NOMO-1 treated with DMSO at 0.1 percent for 48 hours (cell line): ENCODE data around the gene GLI2.

Source experiments
- DNase-seq: peaks from one replicate; lab custom pipeline; 2025; ENCODE audit not compliant: unreplicated experiment; lab: John Stamatoyannopoulos, UW

The GLI2 gene

GRCh38 chr2:120711694-120712093 lies 24.0 kb upstream of the GLI2 start:
- DNase-seq = no peak

GRCh38 chr2:120712180-120712681 lies 23.4 kb upstream of the GLI2 start:
- DNase-seq = no peak

- DNase-seq = no peak
Observed at GRCh38 chr2:120715353-120715752, 20.3 kb upstream of the GLI2 start.

GRCh38 chr2:120715941-120716340 lies 19.7 kb upstream of the GLI2 start:
- DNase-seq = no peak

GRCh38 chr2:120716641-120717585 lies 18.8 kb upstream of the GLI2 start:
- DNase-seq = no peak

GRCh38 chr2:120719491-120719890 lies 16.2 kb upstream of the GLI2 start:
- no peak for DNase-seq

GRCh38 chr2:120720231-120720630 lies 15.4 kb upstream of the GLI2 start:
- DNase-seq = no peak

GRCh38 chr2:120720746-120721375 lies 14.8 kb upstream of the GLI2 start:
- DNase-seq = no peak

GRCh38 chr2:120722246-120722567 lies 13.5 kb upstream of the GLI2 start:
- no peak for DNase-seq

GRCh38 chr2:120722568-120723421 lies 12.9 kb upstream of the GLI2 start:
- no peak for DNase-seq

- no peak for DNase-seq
Observed at GRCh38 chr2:120726245-120726644, 9.4 kb upstream of the GLI2 start.

- no peak for DNase-seq
Observed at GRCh38 chr2:120729406-120730399, 6.0 kb upstream of the GLI2 start.

GRCh38 chr2:120731175-120731574 lies 4.5 kb upstream of the GLI2 start:
- no peak for DNase-seq

GRCh38 chr2:120732506-120733237 lies 3.0 kb upstream of the GLI2 start:
- no peak for DNase-seq

GRCh38 chr2:120733238-120733932 lies 2.3 kb upstream of the GLI2 start:
- DNase-seq = no peak

- no peak for DNase-seq
Observed at GRCh38 chr2:120734930-120735651, 577 bp upstream of the GLI2 start.

GRCh38 chr2:120736202-120736623 lies 545 bp downstream of the GLI2 start:
- no peak for DNase-seq

GRCh38 chr2:120736624-120737339 lies 1.1 kb downstream of the GLI2 start:
- no peak for DNase-seq
